Jurkat, Clone E6-1 (cell line): ENCODE measurements around the gene HTR1D.
A peak's percentile ranks its signal among the peaks of the same experiment; 100 is the strongest.

ENCODE experiments used
- DNase-seq: peaks from one replicate; pipeline ENCODE4 v3.0.0-alpha.2; 2011; ENCODE audit warnings: low read depth, low spot score
- H3K4me3 ChIP-seq: 2 replicates; pipeline ENCODE4 v1.5.1; 2011; ENCODE audit warnings: mild to moderate bottlenecking, low read length, control low read depth, moderate library complexity

Gene HTR1D

GRCh38 chr1:23167353-23168078 lies 49.8 kb downstream of the HTR1D start:
- peak overlapping the region; percentile 85 for H3K4me3 ChIP-seq
- peak; percentile 28 for DNase-seq

GRCh38 chr1:23166854-23167253 lies 50.4 kb downstream of the HTR1D start:
- H3K4me3 ChIP-seq = no peak overlapping the region; the same call in 1 of the 2 replicates
- DNase-seq = no peak

GRCh38 chr1:23163395-23163794 lies 53.9 kb downstream of the HTR1D start:
- no peak overlapping the region for H3K4me3 ChIP-seq
- DNase-seq = no peak

- no peak overlapping the region for H3K4me3 ChIP-seq
- DNase-seq = no peak
Measured at GRCh38 chr1:23159963-23160877, 57.1 kb downstream of the HTR1D start.

- no peak for DNase-seq
- H3K4me3 ChIP-seq = no peak overlapping the region
Measured at GRCh38 chr1:23156940-23157339, 60.4 kb downstream of the HTR1D start.

- no peak overlapping the region for H3K4me3 ChIP-seq
- DNase-seq = no peak
Measured at GRCh38 chr1:23152966-23153684, 64.2 kb downstream of the HTR1D start.

GRCh38 chr1:23150742-23151141 lies 66.6 kb downstream of the HTR1D start:
- no peak overlapping the region for H3K4me3 ChIP-seq
- DNase-seq = no peak

- H3K4me3 ChIP-seq = no peak overlapping the region
- DNase-seq = no peak
Measured at GRCh38 chr1:23150125-23150524, 67.2 kb downstream of the HTR1D start.

GRCh38 chr1:23149114-23149513 lies 68.2 kb downstream of the HTR1D start:
- DNase-seq = no peak
- H3K4me3 ChIP-seq = no peak overlapping the region

- no peak for DNase-seq
- H3K4me3 ChIP-seq = no peak overlapping the region
Measured at GRCh38 chr1:23148084-23148483, 69.2 kb downstream of the HTR1D start.
